HG03442 (cell line): ENCODE results near the gene CRYBA4.
A peak's percentile ranks its signal among the peaks of the same experiment; 100 is the strongest.
"Not testable (repeated sequence)": the region's sequence is repeated elsewhere in the genome, so short reads cannot be mapped to it uniquely, and the experiment has no call there.

Source experiments
- ATAC-seq: cut with Tn5 transposase; IDR thresholded peaks from one replicate; pipeline ENCODE4 v1.9.1; 2021; ENCODE audit warnings: mild to moderate bottlenecking, moderate library complexity; ENCODE audit not compliant: unreplicated experiment

The CRYBA4 gene

GRCh38 chr22:26593763-26594162, 28.0 kb upstream of the CRYBA4 start:
- ATAC-seq, result no peak

- no peak for ATAC-seq
Measured at GRCh38 chr22:26597026-26597425, 24.7 kb upstream of the CRYBA4 start.

GRCh38 chr22:26597480-26597879, 24.3 kb upstream of the CRYBA4 start:
- no peak for ATAC-seq

- no peak for ATAC-seq
Measured at GRCh38 chr22:26599505-26599904, 22.3 kb upstream of the CRYBA4 start.

GRCh38 chr22:26601726-26602125, 20.0 kb upstream of the CRYBA4 start:
- ATAC-seq, result no peak

- no peak for ATAC-seq
Measured at GRCh38 chr22:26602127-26602526, 19.6 kb upstream of the CRYBA4 start.

GRCh38 chr22:26604368-26604767, 17.4 kb upstream of the CRYBA4 start:
- ATAC-seq, result no peak

- ATAC-seq, result no peak
Measured at GRCh38 chr22:26606611-26607010, 15.2 kb upstream of the CRYBA4 start.

- ATAC-seq, result no peak
Measured at GRCh38 chr22:26608129-26608528, 13.6 kb upstream of the CRYBA4 start.

GRCh38 chr22:26609287-26609686, 12.5 kb upstream of the CRYBA4 start:
- no peak for ATAC-seq

GRCh38 chr22:26610072-26610958, 11.4 kb upstream of the CRYBA4 start:
- ATAC-seq, result peak; percentile 80

GRCh38 chr22:26610996-26611395, 10.8 kb upstream of the CRYBA4 start:
- ATAC-seq, result no peak

GRCh38 chr22:26612652-26613051, 9.1 kb upstream of the CRYBA4 start:
- ATAC-seq, result no peak

- not testable (repeated sequence) for ATAC-seq
Measured at GRCh38 chr22:26613753-26614152, 8.0 kb upstream of the CRYBA4 start.

GRCh38 chr22:26614322-26614721, 7.4 kb upstream of the CRYBA4 start:
- ATAC-seq, result no peak

- ATAC-seq, result no peak
Measured at GRCh38 chr22:26615149-26615548, 6.6 kb upstream of the CRYBA4 start.

- ATAC-seq, result no peak
Measured at GRCh38 chr22:26615830-26616435, 5.8 kb upstream of the CRYBA4 start.

GRCh38 chr22:26616650-26617049, 5.1 kb upstream of the CRYBA4 start:
- ATAC-seq, result no peak

GRCh38 chr22:26617271-26618199, 4.2 kb upstream of the CRYBA4 start, which contains the start of gene CRYBB1:
CRYBB1 (minus strand) TSS chr22:26618027; CDS start chr22:26616319, 1,708 bp downstream.
- no peak for ATAC-seq

GRCh38 chr22:26618455-26618854, 3.3 kb upstream of the CRYBA4 start:
- no peak for ATAC-seq

- ATAC-seq, result no peak
Measured at GRCh38 chr22:26619510-26619909, 2.3 kb upstream of the CRYBA4 start.
